ENCODE measurements around the gene SLC9A7. TPM values are rescaled to one million over a fixed set of nuclear protein-coding genes. Genes with fewer than 3 reads are reported as not detected.

SLC9A7 gene
- total RNA-seq, 1 donor from 2014 or later: 7.9 TPM

DNA sequence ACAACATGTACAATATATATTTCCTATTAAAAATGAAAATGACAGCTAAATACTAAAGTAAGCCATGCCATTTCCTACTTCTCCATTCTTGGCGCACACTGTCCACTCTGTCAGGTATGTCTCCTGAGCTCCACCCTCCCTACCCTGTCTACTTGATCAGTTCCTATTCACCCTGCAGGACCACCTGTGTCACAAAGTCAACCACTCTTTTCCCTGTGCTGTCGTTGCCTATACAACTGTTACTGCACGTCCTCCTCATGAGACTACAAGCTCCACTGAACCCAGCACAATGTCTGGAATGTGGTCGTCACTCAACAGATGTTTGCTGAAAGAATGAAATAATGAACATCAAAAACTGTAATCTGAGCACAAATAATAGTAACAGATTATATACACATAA, 54.9 kb downstream of the SLC9A7 start:
- DNase-seq (no peak), ATAC-seq (no peak)
- Histone ChIP-seq H3K36me3 (no peaks in the 10 kb centered on the region), H3K27ac (no peak overlapping the region), H3K4me1 (no peaks in the 10 kb centered on the region), H3K9me3 (no peaks in the 10 kb centered on the region), H3K27me3 (ENCODE audit: low read depth) (no peaks in the 10 kb centered on the region), H3K4me3 (no peak overlapping the region)
- TF ChIP-seq, protein P1, sequence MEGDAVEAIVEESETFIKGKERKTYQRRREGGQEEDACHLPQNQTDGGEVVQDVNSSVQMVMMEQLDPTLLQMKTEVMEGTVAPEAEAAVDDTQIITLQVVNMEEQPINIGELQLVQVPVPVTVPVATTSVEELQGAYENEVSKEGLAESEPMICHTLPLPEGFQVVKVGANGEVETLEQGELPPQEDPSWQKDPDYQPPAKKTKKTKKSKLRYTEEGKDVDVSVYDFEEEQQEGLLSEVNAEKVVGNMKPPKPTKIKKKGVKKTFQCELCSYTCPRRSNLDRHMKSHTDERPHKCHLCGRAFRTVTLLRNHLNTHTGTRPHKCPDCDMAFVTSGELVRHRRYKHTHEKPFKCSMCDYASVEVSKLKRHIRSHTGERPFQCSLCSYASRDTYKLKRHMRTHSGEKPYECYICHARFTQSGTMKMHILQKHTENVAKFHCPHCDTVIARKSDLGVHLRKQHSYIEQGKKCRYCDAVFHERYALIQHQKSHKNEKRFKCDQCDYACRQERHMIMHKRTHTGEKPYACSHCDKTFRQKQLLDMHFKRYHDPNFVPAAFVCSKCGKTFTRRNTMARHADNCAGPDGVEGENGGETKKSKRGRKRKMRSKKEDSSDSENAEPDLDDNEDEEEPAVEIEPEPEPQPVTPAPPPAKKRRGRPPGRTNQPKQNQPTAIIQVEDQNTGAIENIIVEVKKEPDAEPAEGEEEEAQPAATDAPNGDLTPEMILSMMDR (IDR thresholded peaks at IDR 0.05): no peak
- intact Hi-C loops (cut with DNase I): no loop called here

DNA sequence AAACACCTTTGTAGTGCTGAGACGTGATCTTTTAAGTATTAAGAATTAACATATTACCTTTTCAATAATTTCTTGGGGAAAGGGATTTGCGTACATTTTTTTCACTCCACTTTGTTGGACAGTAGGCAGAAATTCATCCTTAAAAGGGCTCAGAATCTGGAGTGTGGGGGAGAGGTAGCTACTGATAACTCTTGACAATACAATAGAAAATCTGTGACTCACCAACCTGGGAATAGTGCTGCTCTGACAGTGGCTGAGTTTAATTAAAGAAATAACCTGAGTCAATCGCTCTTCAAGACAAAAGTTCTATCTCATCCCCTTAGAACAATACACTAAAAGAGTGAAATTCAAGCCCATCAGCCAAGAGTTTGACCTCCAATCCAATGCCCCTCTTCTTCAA, 60.2 kb downstream of the SLC9A7 start:
- no peak for ATAC-seq
- no peaks in the 10 kb centered on the region for H3K36me3 ChIP-seq
- no peak overlapping the region for H3K4me3 ChIP-seq
- no peaks in the 10 kb centered on the region for H3K9me3 ChIP-seq
- no peaks in the 10 kb centered on the region for H3K27me3 ChIP-seq (ENCODE audit: low read depth)
- H3K4me1 ChIP-seq: no peaks in the 10 kb centered on the region
- TF ChIP-seq, protein P1 (IDR thresholded peaks at IDR 0.05): no peak
- no peak overlapping the region for H3K27ac ChIP-seq
- no peak for DNase-seq
- intact Hi-C loops (cut with DNase I): no loop called here

DNA sequence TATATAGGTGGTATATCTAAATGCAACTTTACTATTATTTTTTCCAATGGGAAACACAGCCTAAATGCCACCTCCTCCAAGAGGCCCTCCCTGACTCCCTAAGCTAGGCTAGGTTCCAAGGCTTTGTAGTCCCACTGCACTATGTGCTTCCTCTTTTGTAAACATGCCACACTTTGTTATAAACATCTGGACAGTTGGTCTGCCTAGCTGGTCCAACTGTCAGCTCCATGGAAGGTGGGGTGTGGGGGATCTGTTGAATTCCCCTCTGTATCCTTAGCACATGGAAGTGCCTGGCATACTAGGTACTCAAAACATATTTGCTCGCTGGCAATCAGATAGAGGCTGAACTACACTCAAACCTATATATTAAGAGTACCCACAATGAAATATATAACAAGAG, 63.4 kb downstream of the SLC9A7 start:
- Histone ChIP-seq H3K36me3 (no peaks in the 10 kb centered on the region), H3K27me3 (ENCODE audit: low read depth) (no peaks in the 10 kb centered on the region), H3K27ac (no peak overlapping the region), H3K4me1 (no peaks in the 10 kb centered on the region), H3K4me3 (no peak overlapping the region), H3K9me3 (no peaks in the 10 kb centered on the region)
- intact Hi-C loops (cut with DNase I): no loop called here
- ATAC-seq: no peak
- TF ChIP-seq, protein P1 (IDR thresholded peaks at IDR 0.05): no peak
- DNase-seq: no peak

DNA sequence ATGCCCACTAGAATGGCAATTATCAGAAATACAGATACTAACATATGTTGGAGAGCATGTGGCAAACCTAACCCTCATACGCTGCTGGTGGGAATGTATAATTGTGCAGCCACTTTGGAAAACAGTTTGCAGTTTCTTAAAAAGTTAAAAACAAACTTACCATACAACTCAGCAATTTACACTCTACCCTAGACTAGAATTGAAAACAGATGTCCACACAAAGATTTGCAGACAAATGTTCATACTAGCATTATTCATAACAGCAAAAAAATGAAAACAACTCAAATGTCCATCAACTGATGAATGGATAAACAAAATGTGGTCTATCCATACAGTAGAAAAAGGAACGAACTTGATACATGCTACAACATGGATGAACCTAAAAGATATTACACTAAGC, 64.4 kb downstream of the SLC9A7 start:
- no peak for ATAC-seq

DNA sequence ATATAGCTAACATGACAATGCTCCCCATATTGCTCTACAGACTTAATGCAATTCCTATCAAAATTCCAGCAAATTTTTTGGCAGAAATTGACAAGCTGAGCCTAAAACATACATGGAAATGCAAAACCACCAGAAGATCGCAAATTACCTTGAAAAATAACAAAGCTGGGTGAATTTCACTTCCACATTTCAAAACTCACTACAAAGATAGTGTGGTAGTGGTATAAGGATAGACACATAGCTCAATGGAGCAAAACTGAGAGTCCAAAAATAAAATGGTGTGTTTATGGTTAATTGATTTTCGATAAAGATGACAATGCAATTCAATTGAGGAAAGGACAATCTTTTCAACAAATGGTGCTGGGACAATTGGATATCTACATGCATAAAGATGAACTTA, 65.8 kb downstream of the SLC9A7 start:
- intact Hi-C loops (cut with DNase I): no loop called here
- Histone ChIP-seq H3K27me3 (ENCODE audit: low read depth) (no peaks in the 10 kb centered on the region), H3K27ac (no peak overlapping the region), H3K36me3 (no peaks in the 10 kb centered on the region), H3K4me3 (no peak overlapping the region), H3K4me1 (no peaks in the 10 kb centered on the region), H3K9me3 (no peaks in the 10 kb centered on the region)
- ATAC-seq (no peak), DNase-seq (no peak)
- TF ChIP-seq, protein P1 (IDR thresholded peaks at IDR 0.05): no peak

More for the DNA sequence above, 64.4 kb downstream of the SLC9A7 start:
- Histone ChIP-seq H3K27ac (no peak overlapping the region), H3K9me3 (no peaks in the 10 kb centered on the region), H3K27me3 (ENCODE audit: low read depth) (no peaks in the 10 kb centered on the region), H3K4me1 (no peaks in the 10 kb centered on the region), H3K4me3 (no peak overlapping the region), H3K36me3 (no peaks in the 10 kb centered on the region)
- no peak for DNase-seq
- TF ChIP-seq, protein P1 (IDR thresholded peaks at IDR 0.05): no peak
- intact Hi-C loops (cut with DNase I): no loop called here

DNA sequence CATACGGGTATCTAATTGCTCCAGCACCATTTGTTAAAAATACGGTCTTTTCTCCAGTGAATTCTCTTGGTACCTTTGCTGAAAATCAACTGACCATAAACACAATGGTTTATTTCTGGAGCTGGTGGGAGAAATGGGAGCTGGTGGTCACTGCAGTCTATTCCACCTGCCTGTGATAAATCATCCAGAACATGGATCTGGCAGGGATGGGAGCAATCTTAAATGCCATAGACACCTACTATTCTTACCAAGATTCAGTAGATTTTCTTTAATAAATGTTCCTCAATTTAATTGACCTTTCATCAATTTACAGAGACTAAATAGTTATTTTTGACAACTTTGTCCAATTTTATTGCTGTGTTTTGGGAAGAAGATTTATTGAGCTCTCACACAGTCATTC, 68.1 kb downstream of the SLC9A7 start:
- H3K4me3 ChIP-seq: no peak overlapping the region
- no peak for ATAC-seq
- H3K27ac ChIP-seq: no peak overlapping the region
- DNase-seq: no peak
- no peaks in the 10 kb centered on the region for H3K27me3 ChIP-seq (ENCODE audit: low read depth)
- TF ChIP-seq, protein P1 (IDR thresholded peaks at IDR 0.05): no peak
- H3K4me1 ChIP-seq: no peaks in the 10 kb centered on the region
- intact Hi-C loops (cut with DNase I): no loop called here
- no peaks in the 10 kb centered on the region for H3K36me3 ChIP-seq
- H3K9me3 ChIP-seq: no peaks in the 10 kb centered on the region
